ENCODE data around the gene ETV7.
A peak's percentile ranks its signal among the peaks of the same experiment; 100 is the strongest.

The ETV7 gene

DNA sequence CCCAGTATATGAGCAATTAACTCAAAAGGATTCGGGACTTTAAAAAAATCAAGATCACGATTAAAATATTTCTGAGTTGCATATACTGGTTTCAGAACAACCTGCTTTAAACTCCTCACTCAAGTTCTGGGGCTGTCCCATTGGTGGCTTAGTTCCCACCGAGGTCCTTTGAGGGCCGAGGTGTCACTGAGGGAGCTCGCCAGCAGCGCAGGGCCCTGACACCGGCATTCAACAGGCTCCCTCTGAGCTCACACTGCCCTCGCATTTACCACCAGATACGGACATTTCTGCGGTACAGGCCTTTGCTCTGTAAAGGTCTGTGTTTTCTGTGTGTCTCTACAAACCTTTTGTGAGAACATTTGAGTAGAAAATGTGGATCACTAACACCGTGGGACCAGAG is 26.4 kb downstream of the ETV7 start:
- no peak overlapping the region for H3K27ac Mint-ChIP-seq

DNA sequence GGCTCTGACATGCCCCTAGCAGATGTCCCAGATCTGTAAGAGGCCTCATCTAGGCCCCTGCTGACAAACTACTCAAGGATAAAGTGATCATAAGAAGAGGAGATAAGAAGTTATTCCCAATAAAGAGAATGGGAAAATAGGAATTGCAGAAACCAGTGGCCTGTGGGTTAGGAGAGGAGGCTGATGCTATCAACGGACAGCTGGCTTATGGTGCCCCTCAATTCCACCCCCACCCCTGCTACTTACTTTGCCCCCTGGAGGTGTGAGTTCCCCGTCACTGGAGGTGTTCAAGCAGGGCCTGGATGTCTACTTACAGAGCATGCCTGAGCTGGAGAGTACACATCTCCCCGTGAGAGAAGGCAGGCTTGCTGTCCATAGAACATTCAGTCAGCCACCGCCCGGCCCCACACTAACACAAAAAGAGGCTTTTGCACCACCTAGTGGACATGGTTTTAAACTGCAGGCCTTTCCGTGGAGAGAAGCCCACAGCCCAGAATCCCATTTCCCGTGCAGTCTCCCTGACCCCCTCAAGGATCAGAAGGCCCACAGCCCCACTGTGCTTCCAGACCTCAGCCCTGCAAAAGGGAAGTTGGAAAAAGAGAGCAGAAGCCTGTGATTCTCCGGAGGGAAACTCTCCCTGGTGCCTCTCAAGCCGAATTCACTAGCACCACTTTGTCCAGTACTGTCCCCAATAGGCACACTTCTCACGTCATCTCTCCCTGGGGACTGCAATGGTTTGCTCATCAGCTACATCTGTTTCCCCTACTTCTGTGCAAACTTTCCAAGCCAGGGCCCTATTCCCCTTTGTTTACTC is 27.0 kb downstream of the ETV7 start:
- no peaks in the 10 kb centered on the region for H3K9me3 Mint-ChIP-seq
- peaks cover 51% of the 10 kb centered on the region for H3K4me1 Mint-ChIP-seq
- DNase-seq (peak; percentile 72 to 74), ATAC-seq (peak; percentile 75)
- H3K27ac Mint-ChIP-seq: no peak overlapping the region
- H3K27me3 Mint-ChIP-seq: peaks cover 3% of the 10 kb centered on the region
- peak overlapping the region in 1 of 2 donors; percentile 41 for H3K4me3 Mint-ChIP-seq

More for the DNA sequence above, 26.4 kb downstream of the ETV7 start:
- Mint-ChIP-seq H3K27me3 (no peaks in the 10 kb centered on the region), H3K4me3 (no peak overlapping the region), H3K9me3 (no peaks in the 10 kb centered on the region), H3K4me1 (peaks cover 45% of the 10 kb centered on the region)
- DNase-seq (no peak), ATAC-seq (no peak)

DNA sequence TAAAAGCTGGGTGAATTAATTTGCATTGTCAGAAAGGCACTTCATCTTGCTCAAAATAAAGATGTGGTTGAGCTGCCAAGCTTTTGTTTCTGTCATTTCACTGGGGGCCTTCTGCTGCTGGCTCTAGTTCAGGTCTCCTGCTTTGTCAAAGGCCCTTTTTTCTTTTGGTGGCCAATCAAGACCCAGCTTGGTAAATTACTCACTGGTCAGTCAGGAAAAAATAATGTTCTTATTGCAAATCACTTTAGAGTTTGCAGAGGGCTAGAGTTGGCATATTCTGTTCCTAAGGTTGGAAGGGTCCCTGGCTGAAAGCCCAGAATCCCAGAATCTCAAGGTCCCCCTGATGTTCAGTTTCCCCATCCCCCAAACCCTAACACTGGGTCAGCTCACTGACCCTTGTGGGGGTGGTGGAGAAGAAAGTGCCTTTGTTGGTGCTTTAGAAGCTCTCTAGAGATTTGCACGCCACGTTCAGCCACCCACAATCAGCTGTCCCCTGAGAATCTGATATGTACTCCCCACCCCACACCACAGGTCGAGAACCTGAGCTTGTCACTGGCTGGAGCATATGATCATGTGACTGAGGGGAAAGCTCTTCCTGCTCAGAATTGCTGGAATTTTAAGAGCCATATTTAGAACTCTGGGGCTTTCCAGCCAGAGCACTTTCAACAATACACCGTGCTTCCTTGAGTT is 29.1 kb downstream of the ETV7 start:
- H3K4me3 Mint-ChIP-seq: no peak overlapping the region
- no peak for DNase-seq
- H3K27ac Mint-ChIP-seq: no peak overlapping the region
- peaks cover 4 to 7% of the 10 kb centered on the region in 2 donors for H3K9me3 Mint-ChIP-seq
- no peak for ATAC-seq
- H3K4me1 Mint-ChIP-seq: peaks cover 48% of the 10 kb centered on the region
- peaks cover 17% of the 10 kb centered on the region for H3K27me3 Mint-ChIP-seq

DNA sequence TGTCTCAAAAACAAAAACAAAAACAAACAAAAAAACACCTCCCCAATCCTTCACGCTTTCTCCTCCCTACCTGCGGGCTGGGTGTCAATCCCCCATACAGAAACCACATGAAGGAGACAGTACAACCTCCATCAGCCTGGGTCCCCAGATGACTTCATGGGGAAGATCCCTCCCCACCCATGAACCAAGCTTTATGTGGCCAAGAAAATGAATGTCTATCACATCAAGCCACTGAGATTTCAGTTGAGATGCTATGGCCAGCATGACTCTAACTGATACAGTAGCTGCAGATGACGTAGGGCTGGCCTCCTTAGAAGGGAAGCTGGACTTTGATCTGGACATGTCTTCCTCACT is 29.6 kb downstream of the ETV7 start:
- H3K4me3 Mint-ChIP-seq: no peak overlapping the region
- DNase-seq (peak in 1 of 2 donors; percentile 72), ATAC-seq (peak; percentile 88)
- no peak overlapping the region for H3K27ac Mint-ChIP-seq
- H3K4me1 Mint-ChIP-seq: peaks cover 48% of the 10 kb centered on the region
- H3K9me3 Mint-ChIP-seq: peaks cover 4 to 7% of the 10 kb centered on the region in 2 donors
- H3K27me3 Mint-ChIP-seq: peaks cover 18% of the 10 kb centered on the region

DNA sequence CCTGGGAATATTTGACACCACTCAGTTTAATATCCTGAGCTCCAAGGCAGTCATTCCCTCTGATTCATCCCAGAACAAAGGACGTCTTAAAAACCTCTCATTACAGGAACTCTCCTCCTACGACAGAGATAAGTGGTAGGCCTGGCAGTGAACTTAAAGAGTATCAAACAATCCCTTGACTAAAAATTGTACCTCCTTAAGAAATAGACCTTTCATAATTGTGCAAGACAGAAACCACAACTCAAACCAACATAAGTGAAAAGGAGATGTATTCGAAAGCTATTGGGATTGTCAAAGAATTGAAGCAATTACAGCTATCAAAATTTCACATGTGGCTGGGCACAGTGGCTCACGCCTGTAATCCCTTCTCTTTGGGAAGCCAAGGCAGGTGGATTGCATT is 31.6 kb downstream of the ETV7 start:
- no peak overlapping the region for H3K4me3 Mint-ChIP-seq
- H3K27ac Mint-ChIP-seq: peak overlapping the region in 1 of 2 donors; percentile 37
- peaks cover 44% of the 10 kb centered on the region for H3K4me1 Mint-ChIP-seq
- ATAC-seq (peak; percentile 76), DNase-seq (no peak)
- H3K27me3 Mint-ChIP-seq: peaks cover 19% of the 10 kb centered on the region
- peaks cover 4 to 7% of the 10 kb centered on the region in 2 donors for H3K9me3 Mint-ChIP-seq

DNA sequence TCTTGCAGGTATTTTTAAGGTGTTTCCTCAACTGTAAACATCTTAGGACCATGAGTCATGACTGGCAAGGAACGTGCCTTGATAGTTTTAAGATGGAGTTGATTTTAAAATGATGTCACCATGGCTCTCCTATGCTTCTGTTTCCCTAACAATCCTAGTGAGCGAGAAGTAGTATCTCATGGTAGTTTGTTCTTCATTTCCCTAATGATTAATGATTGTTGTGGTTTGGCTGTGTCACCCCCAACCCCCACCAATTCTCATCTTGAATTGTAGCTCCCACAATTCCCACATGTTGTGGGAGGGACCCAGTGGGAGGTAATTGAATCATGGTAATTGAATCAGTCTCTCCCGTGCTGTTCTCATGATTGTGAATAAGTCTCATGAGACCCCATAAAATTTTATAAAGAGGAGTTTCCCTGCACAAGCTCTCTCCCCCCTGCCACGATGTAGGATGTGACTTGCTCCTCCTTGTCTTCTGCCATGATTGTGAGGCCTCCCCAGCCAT is 34.0 kb downstream of the ETV7 start:
- ATAC-seq (no peak), DNase-seq (no peak)
- Mint-ChIP-seq H3K9me3 (peaks cover 4 to 7% of the 10 kb centered on the region in 2 donors), H3K27ac (no peak overlapping the region), H3K4me1 (peaks cover 31% of the 10 kb centered on the region), H3K4me3 (no peak overlapping the region), H3K27me3 (peaks cover 32% of the 10 kb centered on the region)

DNA sequence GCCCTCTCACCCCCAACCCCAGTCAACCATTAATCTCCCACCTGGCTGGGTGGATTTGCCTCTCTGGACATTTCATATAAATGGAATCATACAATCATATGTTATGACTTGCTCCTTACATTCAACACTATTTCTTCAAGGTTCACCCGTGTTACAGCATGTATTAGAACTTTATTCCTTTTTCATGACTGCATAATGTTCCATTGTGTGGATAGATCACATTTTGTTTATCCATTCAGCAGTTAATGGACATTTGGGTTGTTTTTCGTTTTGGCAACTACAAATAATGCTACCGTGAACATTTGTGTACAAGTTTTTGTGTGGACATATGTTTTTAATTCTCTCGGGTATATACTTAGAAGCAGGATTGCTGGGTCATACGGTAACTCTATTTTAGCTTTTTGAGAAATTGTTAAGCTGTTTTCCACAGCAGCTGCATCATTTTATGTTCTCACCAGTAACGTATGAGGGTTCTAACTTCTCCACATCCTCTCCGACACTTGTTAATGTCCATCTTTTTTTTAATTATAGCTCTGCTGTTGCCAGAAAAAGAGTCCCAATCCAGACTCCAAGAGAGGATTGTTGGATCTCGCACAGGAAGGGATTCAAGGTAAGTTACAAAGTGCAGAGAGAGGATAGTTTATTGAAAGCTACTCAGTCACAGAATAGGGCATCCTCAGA is 34.9 kb downstream of the ETV7 start:
- Mint-ChIP-seq H3K27me3 (peaks cover 32% of the 10 kb centered on the region), H3K9me3 (peaks cover 4 to 7% of the 10 kb centered on the region in 2 donors), H3K4me3 (no peak overlapping the region), H3K27ac (no peak overlapping the region), H3K4me1 (peaks cover 22% of the 10 kb centered on the region)
- ATAC-seq: no peak
- DNase-seq: no peak

DNA sequence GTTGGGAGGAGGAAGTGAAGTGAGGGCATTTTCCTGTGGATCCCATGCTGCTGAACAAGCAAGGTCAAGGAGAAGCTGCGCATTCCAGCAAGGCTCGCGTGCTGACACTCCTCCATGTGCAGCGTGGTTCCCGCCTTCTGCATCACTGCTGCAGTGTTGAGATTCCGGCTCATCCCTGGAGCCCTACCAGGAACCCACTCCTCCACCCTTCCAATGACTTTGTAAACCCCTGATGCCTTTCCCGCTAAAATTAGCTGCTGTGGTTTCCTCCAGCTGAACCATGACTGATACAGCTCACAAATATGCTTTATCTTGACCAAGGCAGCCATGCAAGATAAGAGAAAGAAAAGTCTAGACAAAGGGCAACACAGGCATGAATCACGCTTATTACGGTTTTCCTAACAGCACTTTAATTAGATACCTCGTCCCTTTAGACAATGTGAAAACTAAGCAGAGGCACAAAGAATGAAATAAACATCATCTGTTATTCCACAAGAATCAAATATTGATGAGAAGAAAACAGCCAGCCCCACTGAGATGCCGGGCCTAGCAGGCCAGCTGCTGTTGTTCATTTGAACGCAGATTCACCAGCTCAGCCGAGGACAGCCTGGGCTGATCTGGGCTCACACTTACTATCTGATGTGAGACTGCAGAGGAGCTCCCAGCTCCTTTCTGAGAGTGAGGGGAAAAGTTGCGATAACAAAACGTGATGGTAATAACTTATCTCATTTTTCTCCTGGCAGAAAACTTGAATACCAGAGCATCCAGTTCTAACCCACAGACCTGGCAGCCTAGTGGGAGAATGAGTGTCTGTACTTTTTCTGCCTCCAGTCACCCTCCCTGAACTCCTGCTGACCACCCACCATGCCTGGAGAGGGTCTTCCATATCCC is 36.5 kb downstream of the ETV7 start:
- peaks cover 4 to 7% of the 10 kb centered on the region in 2 donors for H3K9me3 Mint-ChIP-seq
- DNase-seq: no peak
- no peak overlapping the region for H3K27ac Mint-ChIP-seq
- peaks cover 9% of the 10 kb centered on the region for H3K4me1 Mint-ChIP-seq
- ATAC-seq: no peak
- peaks cover 32% of the 10 kb centered on the region for H3K27me3 Mint-ChIP-seq
- H3K4me3 Mint-ChIP-seq: no peak overlapping the region

DNA sequence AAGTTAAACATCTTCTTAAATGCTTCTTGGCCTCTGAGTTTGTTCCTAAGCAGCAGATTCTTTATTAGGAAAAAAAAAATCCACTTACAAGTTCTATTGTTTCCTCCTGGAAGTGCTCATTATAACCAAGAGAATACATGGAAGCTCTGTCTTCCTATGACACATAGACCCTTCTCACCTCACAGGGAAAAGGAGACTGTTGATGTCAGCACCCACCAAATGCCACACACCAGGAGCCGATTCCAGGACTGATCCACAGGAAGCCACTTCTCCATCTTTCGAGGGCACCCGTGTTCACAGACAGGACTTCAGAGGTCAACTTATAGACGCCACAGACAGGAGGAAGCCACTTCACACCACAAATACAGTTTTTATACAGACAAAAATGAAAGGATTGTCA is 37.4 kb downstream of the ETV7 start:
- no peak overlapping the region for H3K27ac Mint-ChIP-seq
- peaks cover 26% of the 10 kb centered on the region for H3K27me3 Mint-ChIP-seq
- no peak overlapping the region for H3K4me3 Mint-ChIP-seq
- peaks cover under 1% of the 10 kb centered on the region for H3K4me1 Mint-ChIP-seq
- H3K9me3 Mint-ChIP-seq: peaks cover 4 to 7% of the 10 kb centered on the region in 2 donors
- ATAC-seq (no peak), DNase-seq (no peak)

DNA sequence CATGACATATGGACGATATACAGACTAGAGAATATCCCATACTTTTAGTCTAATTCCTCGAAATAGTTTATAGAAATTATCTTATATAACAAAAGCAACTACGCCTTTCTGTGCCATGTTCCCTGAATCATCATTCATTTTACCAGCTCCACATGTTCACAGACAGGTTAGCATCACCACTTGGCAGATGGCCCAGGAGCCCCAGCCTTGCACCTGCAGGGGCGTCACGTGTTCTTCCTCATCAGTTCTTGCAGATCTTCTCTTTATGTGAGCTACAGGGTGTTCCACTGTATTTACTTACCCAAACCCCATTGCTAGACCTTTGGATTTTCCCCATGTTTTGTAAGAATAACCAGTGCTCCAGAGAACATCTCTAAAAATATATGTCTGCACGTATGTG is 38.2 kb downstream of the ETV7 start:
- H3K27ac Mint-ChIP-seq: no peak overlapping the region
- ATAC-seq: no peak
- DNase-seq: no peak
- H3K9me3 Mint-ChIP-seq: peaks cover 4 to 7% of the 10 kb centered on the region in 2 donors
- no peak overlapping the region for H3K4me3 Mint-ChIP-seq
- peaks cover 23% of the 10 kb centered on the region for H3K27me3 Mint-ChIP-seq
- H3K4me1 Mint-ChIP-seq: no peaks in the 10 kb centered on the region

DNA sequence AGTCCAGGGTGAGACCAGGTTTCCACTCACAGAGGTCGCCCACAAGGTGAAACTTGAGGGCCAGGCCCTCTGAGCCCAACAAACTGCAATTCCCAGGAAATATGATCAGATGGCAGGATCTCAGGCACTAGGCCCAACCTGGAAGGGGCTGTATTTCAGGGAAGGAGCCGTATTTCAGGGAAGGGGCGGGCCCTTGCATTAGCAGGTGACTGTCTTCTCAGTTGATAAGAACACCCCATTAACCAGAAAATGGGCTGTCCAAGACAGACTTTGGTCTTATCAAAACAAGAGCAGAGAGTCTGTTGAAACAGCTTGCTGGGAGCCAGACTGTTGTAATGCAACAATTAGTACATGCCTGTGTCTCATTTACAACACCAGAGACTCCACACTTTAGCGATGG is 39.8 kb downstream of the ETV7 start:
- Mint-ChIP-seq H3K4me3 (no peak overlapping the region), H3K27ac (no peak overlapping the region)

DNA sequence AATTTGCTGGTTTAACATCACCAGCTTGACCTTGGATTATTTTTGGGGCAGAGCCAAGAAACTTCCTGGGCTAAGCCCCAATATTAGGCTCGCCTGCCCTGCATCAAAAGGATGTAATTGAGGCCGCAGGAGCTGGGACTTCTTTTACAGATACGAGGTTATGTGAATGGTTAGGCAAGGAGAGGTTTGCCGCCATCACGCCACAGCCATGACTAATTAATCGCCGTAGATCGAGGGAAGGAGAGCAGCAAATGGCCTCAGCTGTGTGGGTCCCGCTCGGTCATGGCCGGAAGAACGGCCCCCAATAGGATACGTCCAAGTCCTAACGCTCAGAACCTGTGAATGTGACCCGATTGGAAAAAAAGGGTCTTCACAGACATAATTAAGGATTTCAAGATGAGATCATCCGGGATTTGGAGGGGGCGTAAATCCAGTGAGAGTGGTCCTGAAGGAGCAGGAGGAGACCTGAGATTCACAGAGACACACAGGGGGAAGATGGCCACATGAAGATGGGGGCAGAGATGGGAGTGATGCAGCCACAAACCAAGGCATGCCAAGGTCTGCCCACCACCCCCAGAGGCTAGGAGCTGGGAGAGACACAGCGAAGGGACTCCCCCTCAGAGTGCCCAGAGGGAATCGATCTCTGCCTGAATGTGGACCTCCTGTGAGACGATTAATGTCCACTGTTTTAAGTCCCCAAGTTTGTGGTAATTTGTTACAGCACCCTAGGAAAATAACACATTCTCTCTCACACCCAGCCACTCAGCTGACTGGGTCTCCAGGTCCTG is 40.8 kb downstream of the ETV7 start:
- Mint-ChIP-seq H3K4me1 (no peaks in the 10 kb centered on the region), H3K4me3 (no peak overlapping the region), H3K27me3 (peaks cover 14% of the 10 kb centered on the region), H3K27ac (no peak overlapping the region), H3K9me3 (no peaks in the 10 kb centered on the region)
- ATAC-seq (no peak), DNase-seq (no peak)

More for the DNA sequence above, 39.8 kb downstream of the ETV7 start:
- Mint-ChIP-seq H3K27me3 (peaks cover 14% of the 10 kb centered on the region), H3K9me3 (no peaks in the 10 kb centered on the region), H3K4me1 (no peaks in the 10 kb centered on the region)
- no peak for ATAC-seq
- no peak for DNase-seq

DNA sequence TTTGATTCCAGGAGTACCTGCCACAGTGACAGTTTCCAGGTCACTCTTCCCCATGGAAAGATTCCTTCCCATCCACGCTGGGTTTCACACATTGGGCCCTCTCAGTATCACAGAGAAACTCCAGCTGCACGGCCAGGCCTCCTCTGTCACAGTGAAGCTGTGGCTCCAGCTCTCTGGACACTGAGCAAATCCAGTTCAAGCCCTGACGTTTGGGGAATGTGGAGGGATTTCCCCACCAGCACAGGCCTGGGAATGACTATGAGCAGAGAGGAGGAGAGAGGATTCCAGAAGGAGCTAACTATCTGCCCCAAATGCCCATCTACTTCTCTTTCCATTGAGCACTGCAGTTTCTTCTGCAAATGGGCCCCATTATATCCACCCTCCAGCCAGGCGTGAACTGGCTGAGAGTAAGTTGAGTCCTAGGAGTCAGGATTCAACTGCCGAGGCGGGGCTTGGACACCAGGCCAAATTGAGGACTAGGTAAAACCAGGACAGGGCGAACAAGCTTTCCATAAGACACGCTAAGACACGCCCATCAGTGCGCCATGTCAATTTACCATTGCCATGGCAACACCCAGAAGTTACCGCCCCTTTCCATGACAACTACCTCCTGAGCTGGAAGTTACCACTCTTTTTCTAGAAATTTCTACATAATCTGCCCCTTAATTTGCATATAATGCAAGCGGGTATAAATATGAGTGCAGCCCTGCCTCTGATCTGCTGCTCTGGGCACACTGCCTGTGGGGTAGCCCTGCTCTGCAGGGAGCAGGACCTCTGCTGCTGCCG is 41.6 kb downstream of the ETV7 start:
- ATAC-seq (no peak), DNase-seq (no peak)
- Mint-ChIP-seq H3K27ac (no peak overlapping the region), H3K4me1 (peaks cover 2% of the 10 kb centered on the region), H3K9me3 (no peaks in the 10 kb centered on the region), H3K4me3 (no peak overlapping the region), H3K27me3 (peaks cover 17% of the 10 kb centered on the region)
